ENCODE results near the gene S1PR5.

DNA sequence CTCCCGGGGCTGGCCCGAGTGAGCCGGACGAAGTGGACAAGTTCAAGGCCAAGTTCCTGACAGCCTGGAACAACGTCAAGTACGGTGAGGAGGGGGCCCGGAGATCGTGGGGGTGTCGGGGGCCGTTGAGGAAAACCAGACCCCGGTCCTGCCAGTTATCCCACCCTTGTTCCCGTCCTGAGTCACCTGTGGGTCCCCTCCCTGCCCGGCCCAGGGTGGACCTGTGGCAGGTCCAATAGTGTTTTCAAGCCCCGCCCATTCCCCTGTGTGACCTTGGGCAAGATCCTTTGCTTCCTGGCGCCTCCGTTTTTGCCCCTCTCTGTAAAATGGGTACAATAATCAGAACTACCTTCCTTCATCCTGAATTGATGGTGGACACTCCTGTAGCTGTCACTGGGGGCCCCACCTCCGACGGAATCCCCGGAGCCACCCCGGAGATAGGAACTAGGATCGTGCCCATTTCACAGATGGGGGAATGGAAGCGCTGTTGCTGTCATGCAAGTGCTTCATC lies 27.1 kb upstream of the S1PR5 start:
- TF ChIP-seq, protein P1, sequence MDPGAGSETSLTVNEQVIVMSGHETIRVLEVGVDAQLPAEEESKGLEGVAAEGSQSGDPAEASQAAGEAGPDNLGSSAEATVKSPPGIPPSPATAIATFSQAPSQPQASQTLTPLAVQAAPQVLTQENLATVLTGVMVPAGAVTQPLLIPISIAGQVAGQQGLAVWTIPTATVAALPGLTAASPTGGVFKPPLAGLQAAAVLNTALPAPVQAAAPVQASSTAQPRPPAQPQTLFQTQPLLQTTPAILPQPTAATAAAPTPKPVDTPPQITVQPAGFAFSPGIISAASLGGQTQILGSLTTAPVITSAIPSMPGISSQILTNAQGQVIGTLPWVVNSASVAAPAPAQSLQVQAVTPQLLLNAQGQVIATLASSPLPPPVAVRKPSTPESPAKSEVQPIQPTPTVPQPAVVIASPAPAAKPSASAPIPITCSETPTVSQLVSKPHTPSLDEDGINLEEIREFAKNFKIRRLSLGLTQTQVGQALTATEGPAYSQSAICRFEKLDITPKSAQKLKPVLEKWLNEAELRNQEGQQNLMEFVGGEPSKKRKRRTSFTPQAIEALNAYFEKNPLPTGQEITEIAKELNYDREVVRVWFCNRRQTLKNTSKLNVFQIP (CRISPR knock-in tag; IDR thresholded peaks at IDR 0.05; ENCODE audit: borderline replicate concordance, low read depth): no peak
- no peak for TF ChIP-seq OSR1 (CRISPR knock-in tag; IDR thresholded peaks at IDR 0.05)
- TF ChIP-seq SNAI2 (CRISPR knock-in tag; IDR thresholded peaks at IDR 0.05): no peak
- TF ChIP-seq, protein P2, sequence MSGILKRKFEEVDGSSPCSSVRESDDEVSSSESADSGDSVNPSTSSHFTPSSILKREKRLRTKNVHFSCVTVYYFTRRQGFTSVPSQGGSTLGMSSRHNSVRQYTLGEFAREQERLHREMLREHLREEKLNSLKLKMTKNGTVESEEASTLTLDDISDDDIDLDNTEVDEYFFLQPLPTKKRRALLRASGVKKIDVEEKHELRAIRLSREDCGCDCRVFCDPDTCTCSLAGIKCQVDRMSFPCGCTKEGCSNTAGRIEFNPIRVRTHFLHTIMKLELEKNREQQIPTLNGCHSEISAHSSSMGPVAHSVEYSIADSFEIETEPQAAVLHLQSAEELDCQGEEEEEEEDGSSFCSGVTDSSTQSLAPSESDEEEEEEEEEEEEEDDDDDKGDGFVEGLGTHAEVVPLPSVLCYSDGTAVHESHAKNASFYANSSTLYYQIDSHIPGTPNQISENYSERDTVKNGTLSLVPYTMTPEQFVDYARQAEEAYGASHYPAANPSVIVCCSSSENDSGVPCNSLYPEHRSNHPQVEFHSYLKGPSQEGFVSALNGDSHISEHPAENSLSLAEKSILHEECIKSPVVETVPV (CRISPR knock-in tag; IDR thresholded peaks at IDR 0.05): no peak
- TF ChIP-seq, protein P3, sequence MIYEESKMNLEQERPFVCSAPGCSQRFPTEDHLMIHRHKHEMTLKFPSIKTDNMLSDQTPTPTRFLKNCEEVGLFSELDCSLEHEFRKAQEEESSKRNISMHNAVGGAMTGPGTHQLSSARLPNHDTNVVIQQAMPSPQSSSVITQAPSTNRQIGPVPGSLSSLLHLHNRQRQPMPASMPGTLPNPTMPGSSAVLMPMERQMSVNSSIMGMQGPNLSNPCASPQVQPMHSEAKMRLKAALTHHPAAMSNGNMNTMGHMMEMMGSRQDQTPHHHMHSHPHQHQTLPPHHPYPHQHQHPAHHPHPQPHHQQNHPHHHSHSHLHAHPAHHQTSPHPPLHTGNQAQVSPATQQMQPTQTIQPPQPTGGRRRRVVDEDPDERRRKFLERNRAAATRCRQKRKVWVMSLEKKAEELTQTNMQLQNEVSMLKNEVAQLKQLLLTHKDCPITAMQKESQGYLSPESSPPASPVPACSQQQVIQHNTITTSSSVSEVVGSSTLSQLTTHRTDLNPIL (CRISPR knock-in tag; IDR thresholded peaks at IDR 0.05; ENCODE audit: low read depth): no peak
- TF ChIP-seq, protein P4, sequence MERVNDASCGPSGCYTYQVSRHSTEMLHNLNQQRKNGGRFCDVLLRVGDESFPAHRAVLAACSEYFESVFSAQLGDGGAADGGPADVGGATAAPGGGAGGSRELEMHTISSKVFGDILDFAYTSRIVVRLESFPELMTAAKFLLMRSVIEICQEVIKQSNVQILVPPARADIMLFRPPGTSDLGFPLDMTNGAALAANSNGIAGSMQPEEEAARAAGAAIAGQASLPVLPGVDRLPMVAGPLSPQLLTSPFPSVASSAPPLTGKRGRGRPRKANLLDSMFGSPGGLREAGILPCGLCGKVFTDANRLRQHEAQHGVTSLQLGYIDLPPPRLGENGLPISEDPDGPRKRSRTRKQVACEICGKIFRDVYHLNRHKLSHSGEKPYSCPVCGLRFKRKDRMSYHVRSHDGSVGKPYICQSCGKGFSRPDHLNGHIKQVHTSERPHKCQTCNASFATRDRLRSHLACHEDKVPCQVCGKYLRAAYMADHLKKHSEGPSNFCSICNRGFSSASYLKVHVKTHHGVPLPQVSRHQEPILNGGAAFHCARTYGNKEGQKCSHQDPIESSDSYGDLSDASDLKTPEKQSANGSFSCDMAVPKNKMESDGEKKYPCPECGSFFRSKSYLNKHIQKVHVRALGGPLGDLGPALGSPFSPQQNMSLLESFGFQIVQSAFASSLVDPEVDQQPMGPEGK (CRISPR knock-in tag; IDR thresholded peaks at IDR 0.05; ENCODE audit: borderline replicate concordance): no peak
